ENCODE data around the gene SF3A1. TPM values are rescaled to one million over a fixed set of nuclear protein-coding genes. Genes with fewer than 3 reads are reported as not detected.

Gene SF3A1
- total and polyA plus RNA-seq, 7 experiments from 2014 or later = 83.2 to 341 (median 282) TPM

GRCh38 chr22:30326706-30327362 is 29.9 kb downstream of the SF3A1 start, which contains the start of gene TBC1D10A:
TBC1D10A (minus strand) TSS chr22:30326941; CDS start chr22:30326881, 60 bp downstream.
- CTCF ChIA-PET = interaction anchor here (1.1 to 8.1 kb wide), 3 partner anchors 13 to 37 kb away, joined by 4 to 78 read pairs (median 4); partner anchors contain the start of gene CASTOR1
- peak within 1 kb of the TSS; percentile 82 to 94 (median 90) for H3K27ac Mint-ChIP-seq
- H3K4me3 ChIP-seq (ENCODE audit: low read length) = peak within 1 kb of the TSS; percentile 83
- H3K4me1 Mint-ChIP-seq = peaks cover 37 to 55% (median 48%) of the 10 kb centered on the region in 7 donors
- H3K4me3 Mint-ChIP-seq = peak within 1 kb of the TSS; percentile 87 to 96 (median 93)
- POLR2A ChIA-PET = interaction anchor here (0.5 to 48.9 kb wide), 5 partner anchors 9 to 83 kb away, joined by 3 to 1265 read pairs (median 10); partner anchors contain the start of genes CASTOR1, CCDC157, SEC14L2 and SF3A1
- H3K9me3 ChIP-seq (ENCODE audit: control insufficient read depth in 2 of 3, low read length in 3 of 3) = no peaks in the 10 kb centered on the region
- peak; percentile 97 for ATAC-seq
- intact Hi-C loops (cut with micrococcal nuclease) = loop anchor here (1.0 to 2.0 kb wide), 10 partner anchors 8 to 97 kb away; partner anchors contain the start of genes CASTOR1 (in 2 of the 2), OSM (in 2 of the 2), RNF215 (in 2 of the 2) and SF3A1 (in 2 of the 2)
- H3K4me1 ChIP-seq (ENCODE audit: control insufficient read depth in 2 of 2, insufficient read depth in 2 of 2, low read length in 2 of 2) = peaks cover 43 to 49% of the 10 kb centered on the region in 2 donors
- peaks cover 0 to 21% (median 0%) of the 10 kb centered on the region in 3 experiments for H3K36me3 ChIP-seq (ENCODE audit: control insufficient read depth in 2 of 3, insufficient read depth in 3 of 3, low read length in 3 of 3)
- peak; percentile 87 to 93 (median 92) for DNase-seq
- H3K27me3 Mint-ChIP-seq = no peaks in the 10 kb centered on the region
- H3K9me3 Mint-ChIP-seq = no peaks in the 10 kb centered on the region
- H3K36me3 Mint-ChIP-seq = peaks cover 3 to 32% (median 19%) of the 10 kb centered on the region in 5 donors
- H3K27me3 ChIP-seq (ENCODE audit: control insufficient read depth in 2 of 2, insufficient read depth in 2 of 2, low read length in 2 of 2) = no peaks in the 10 kb centered on the region
- peak within 1 kb of the TSS; percentile 78 for H3K27ac ChIP-seq (ENCODE audit: low read depth, low read length)

GRCh38 chr22:30326255-30326705 is 30.4 kb downstream of the SF3A1 start:
- H3K4me1 ChIP-seq (ENCODE audit: control insufficient read depth in 2 of 2, insufficient read depth in 2 of 2, low read length in 2 of 2) = peaks cover 48 to 55% of the 10 kb centered on the region in 2 donors
- peak overlapping the region; percentile 87 to 96 (median 93) for H3K4me3 Mint-ChIP-seq
- CTCF ChIA-PET = interaction anchor here (0.7 to 8.1 kb wide), 4 partner anchors 25 to 219 kb away, joined by 3 to 78 read pairs (median 4); partner anchors contain the start of gene CASTOR1
- no peaks in the 10 kb centered on the region for H3K9me3 ChIP-seq (ENCODE audit: control insufficient read depth in 2 of 3, low read length in 3 of 3)
- H3K36me3 ChIP-seq (ENCODE audit: control insufficient read depth in 2 of 3, insufficient read depth in 3 of 3, low read length in 3 of 3) = peaks cover 0 to 24% (median 0%) of the 10 kb centered on the region in 3 experiments
- H3K27ac ChIP-seq (ENCODE audit: low read depth, low read length) = peak overlapping the region; percentile 78
- ATAC-seq (peak; percentile 15), DNase-seq (peak in 1 of 9 donors; percentile 40)
- H3K4me3 ChIP-seq (ENCODE audit: low read length) = peak overlapping the region; percentile 83
- no peaks in the 10 kb centered on the region for H3K27me3 ChIP-seq (ENCODE audit: control insufficient read depth in 2 of 2, insufficient read depth in 2 of 2, low read length in 2 of 2)
- no peaks in the 10 kb centered on the region for H3K27me3 Mint-ChIP-seq
- POLR2A ChIA-PET = interaction anchor here (0.5 to 48.9 kb wide), 6 partner anchors 10 to 83 kb away, joined by 3 to 1265 read pairs (median 8); partner anchors contain the start of genes CASTOR1, CCDC157, SEC14L2 and SF3A1
- H3K27ac Mint-ChIP-seq = peak overlapping the region; percentile 81 to 93 (median 89)
- intact Hi-C loops (cut with micrococcal nuclease) = loop anchor here (1.0 to 2.0 kb wide), 7 partner anchors 17 to 98 kb away; partner anchors contain the start of genes RNF215 (in 2 of the 2), CASTOR1 (in 1 of the 2) and OSM (in 1 of the 2)
- peaks cover 3 to 31% (median 18%) of the 10 kb centered on the region in 5 donors for H3K36me3 Mint-ChIP-seq
- H3K4me1 Mint-ChIP-seq = peaks cover 43 to 61% (median 54%) of the 10 kb centered on the region in 7 donors
- no peaks in the 10 kb centered on the region for H3K9me3 Mint-ChIP-seq

DNA sequence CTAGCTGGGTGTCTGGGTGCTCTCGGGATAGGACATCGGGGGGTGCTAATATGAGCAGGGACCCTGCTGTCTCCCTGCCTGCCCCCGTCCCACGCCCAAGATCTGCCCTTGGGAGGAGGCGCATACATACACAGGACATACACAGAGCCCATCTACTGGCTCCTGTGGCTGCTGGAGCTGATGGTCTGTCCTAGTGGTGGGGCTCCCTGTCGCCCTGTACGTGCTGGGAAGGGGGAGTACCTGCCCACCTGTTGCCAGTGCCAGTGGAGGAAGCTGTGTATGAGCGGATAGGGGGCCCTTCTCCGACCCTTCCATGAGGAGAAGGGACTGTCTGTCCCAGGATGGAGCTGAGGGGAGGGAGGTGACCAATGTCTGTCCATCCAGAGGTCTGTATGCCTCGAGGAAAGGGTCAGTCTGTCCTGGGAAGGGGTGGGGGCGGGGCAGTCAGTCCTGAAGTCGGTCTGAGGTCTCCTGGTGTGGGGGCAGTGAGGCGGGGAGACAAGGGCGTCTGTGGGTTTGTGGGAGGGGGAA is 30.9 kb downstream of the SF3A1 start:
- Histone ChIP-seq H3K27ac (ENCODE audit: low read depth, low read length) (peak overlapping the region; percentile 78), H3K4me3 (ENCODE audit: low read length) (peak overlapping the region; percentile 83), H3K9me3 (ENCODE audit: control insufficient read depth in 2 of 3, low read length in 3 of 3) (no peaks in the 10 kb centered on the region), H3K27me3 (ENCODE audit: control insufficient read depth in 2 of 2, insufficient read depth in 2 of 2, low read length in 2 of 2) (no peaks in the 10 kb centered on the region), H3K36me3 (ENCODE audit: control insufficient read depth in 2 of 3, insufficient read depth in 3 of 3, low read length in 3 of 3) (peaks cover 0 to 27% (median 2%) of the 10 kb centered on the region in 3 experiments), H3K4me1 (ENCODE audit: control insufficient read depth in 2 of 2, insufficient read depth in 2 of 2, low read length in 2 of 2) (peaks cover 53 to 59% of the 10 kb centered on the region in 2 donors)
- Mint-ChIP-seq H3K9me3 (no peaks in the 10 kb centered on the region), H3K4me1 (peaks cover 48 to 66% (median 59%) of the 10 kb centered on the region in 7 donors), H3K27me3 (no peaks in the 10 kb centered on the region), H3K36me3 (peaks cover 3 to 30% (median 20%) of the 10 kb centered on the region in 5 donors), H3K4me3 (peak overlapping the region; percentile 87 to 96 (median 93)), H3K27ac (peak overlapping the region; percentile 81 to 93 (median 89))
- no peak for ATAC-seq
- DNase-seq = no peak
- intact Hi-C loops (cut with micrococcal nuclease) = loop anchor here (1.0 to 2.0 kb wide), 7 partner anchors 17 to 99 kb away; partner anchors contain the start of genes RNF215 (in 2 of the 2), CASTOR1 (in 1 of the 2) and OSM (in 1 of the 2)
- ChIA-PET POLR2A (interaction anchor here (0.6 to 48.9 kb wide), 7 partner anchors 10 to 101 kb away, joined by 3 to 1265 read pairs (median 5); partner anchors contain the start of genes CASTOR1, CCDC157, RNF215 and SF3A1), CTCF (interaction anchor here (0.7 to 8.1 kb wide), 3 partner anchors 36 to 218 kb away, joined by 3 to 78 read pairs (median 4); partner anchors contain the start of gene CASTOR1)

DNA sequence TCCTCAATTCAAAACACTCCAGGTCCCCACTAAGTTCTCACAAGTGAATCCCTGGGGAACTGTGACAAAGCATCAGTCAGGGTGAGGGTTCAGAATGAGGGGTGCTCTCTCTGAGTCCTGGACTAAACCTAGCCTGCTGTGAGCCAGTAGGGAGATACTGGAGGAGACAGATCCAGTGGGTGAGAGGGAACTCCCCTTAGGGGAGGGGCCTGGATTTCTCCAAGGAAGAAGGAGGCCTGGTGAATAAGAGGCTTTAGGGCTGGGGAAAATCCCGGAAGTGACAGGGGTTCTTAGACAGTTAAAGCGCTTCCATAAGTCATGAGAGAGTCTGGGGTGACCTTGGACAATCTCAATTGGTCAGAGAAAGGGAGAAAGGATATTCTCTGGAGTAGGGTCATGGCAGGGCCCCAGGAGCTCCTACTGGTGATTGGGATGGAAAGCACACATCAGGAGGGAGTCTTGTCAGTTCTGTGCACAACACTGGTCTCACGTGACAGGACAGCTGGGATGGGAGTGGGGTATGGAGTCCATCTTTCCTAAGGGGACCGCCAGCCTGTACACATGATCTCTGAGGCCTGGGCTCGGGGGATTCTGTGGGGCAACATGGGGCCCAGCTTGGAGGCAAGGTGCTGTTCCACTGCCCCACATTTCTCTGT is 31.5 kb downstream of the SF3A1 start:
- Mint-ChIP-seq H3K27me3 (no peaks in the 10 kb centered on the region), H3K27ac (peak overlapping the region; percentile 81 to 93 (median 89)), H3K4me1 (peaks cover 54 to 67% (median 61%) of the 10 kb centered on the region in 7 donors), H3K4me3 (peak overlapping the region; percentile 87 to 96 (median 93)), H3K9me3 (no peaks in the 10 kb centered on the region), H3K36me3 (peaks cover 0 to 30% (median 18%) of the 10 kb centered on the region in 5 donors)
- no peaks in the 10 kb centered on the region for H3K27me3 ChIP-seq (ENCODE audit: control insufficient read depth in 2 of 2, insufficient read depth in 2 of 2, low read length in 2 of 2)
- peaks cover 59% of the 10 kb centered on the region in 2 donors for H3K4me1 ChIP-seq (ENCODE audit: control insufficient read depth in 2 of 2, insufficient read depth in 2 of 2, low read length in 2 of 2)
- ChIA-PET CTCF (interaction anchor here (0.7 to 8.1 kb wide), 6 partner anchors 10 to 218 kb away, joined by 3 to 78 read pairs (median 4); partner anchors contain the start of genes CASTOR1 and RNF215), POLR2A (interaction anchor here (0.6 to 48.9 kb wide), 8 partner anchors 11 to 958 kb away, joined by 3 to 1265 read pairs (median 4); partner anchors contain the start of genes CASTOR1, CCDC157, RNF215 and SF3A1)
- DNase-seq = no peak
- ATAC-seq = no peak
- peak overlapping the region; percentile 83 for H3K4me3 ChIP-seq (ENCODE audit: low read length)
- intact Hi-C loops (cut with micrococcal nuclease) = no loop called here
- peaks cover 0 to 28% (median 4%) of the 10 kb centered on the region in 3 experiments for H3K36me3 ChIP-seq (ENCODE audit: control insufficient read depth in 2 of 3, insufficient read depth in 3 of 3, low read length in 3 of 3)
- no peaks in the 10 kb centered on the region for H3K9me3 ChIP-seq (ENCODE audit: control insufficient read depth in 2 of 3, low read length in 3 of 3)
- peak overlapping the region; percentile 78 for H3K27ac ChIP-seq (ENCODE audit: low read depth, low read length)

- no peaks in the 10 kb centered on the region for H3K9me3 ChIP-seq (ENCODE audit: control insufficient read depth in 2 of 3, low read length in 3 of 3)
- peaks cover 0 to 32% (median 4%) of the 10 kb centered on the region in 3 experiments for H3K36me3 ChIP-seq (ENCODE audit: control insufficient read depth in 2 of 3, insufficient read depth in 3 of 3, low read length in 3 of 3)
- no peaks in the 10 kb centered on the region for H3K27me3 ChIP-seq (ENCODE audit: control insufficient read depth in 2 of 2, insufficient read depth in 2 of 2, low read length in 2 of 2)
- peak overlapping the region; percentile 83 for H3K4me3 ChIP-seq (ENCODE audit: low read length)
- intact Hi-C loops (cut with micrococcal nuclease) = no loop called here
- H3K36me3 Mint-ChIP-seq = peaks cover 0 to 30% (median 20%) of the 10 kb centered on the region in 5 donors
- no peak for ATAC-seq
- H3K9me3 Mint-ChIP-seq = no peaks in the 10 kb centered on the region
- peak overlapping the region; percentile 81 to 93 (median 89) for H3K27ac Mint-ChIP-seq
- H3K4me1 ChIP-seq (ENCODE audit: control insufficient read depth in 2 of 2, insufficient read depth in 2 of 2, low read length in 2 of 2) = peaks cover 59 to 69% of the 10 kb centered on the region in 2 donors
- H3K4me3 Mint-ChIP-seq = peak overlapping the region; percentile 87 to 96 (median 93)
- H3K27ac ChIP-seq (ENCODE audit: low read depth, low read length) = peak overlapping the region; percentile 78
- ChIA-PET POLR2A (interaction anchor here (0.6 to 48.9 kb wide), 6 partner anchors 12 to 959 kb away, joined by 3 to 1265 read pairs (median 6); partner anchors contain the start of genes CASTOR1, CCDC157 and SF3A1), CTCF (interaction anchor here (0.6 to 8.1 kb wide), 8 partner anchors 9 to 64 kb away, joined by 3 to 78 read pairs (median 4); partner anchors contain the start of genes CASTOR1 and RNF215)
- H3K4me1 Mint-ChIP-seq = peaks cover 64 to 78% (median 72%) of the 10 kb centered on the region in 7 donors
- peak in 7 of 9 donors; percentile 31 to 50 (median 35) for DNase-seq
- no peaks in the 10 kb centered on the region for H3K27me3 Mint-ChIP-seq
Observed at GRCh38 chr22:30324014-30324730, 32.5 kb downstream of the SF3A1 start.
